Measurements from ENCODE around the gene BCAM.
"Not testable (repeated sequence)": the region's sequence is repeated elsewhere in the genome, so short reads cannot be mapped to it uniquely, and the experiment has no call there.

BCAM gene

GRCh38 chr19:44851427-44851826, 42.5 kb downstream of the BCAM start:
- DNase-seq: no peak

GRCh38 chr19:44855606-44856005, 46.7 kb downstream of the BCAM start:
- DNase-seq: no peak

GRCh38 chr19:44856421-44857083, 47.6 kb downstream of the BCAM start:
- DNase-seq: no peak

GRCh38 chr19:44857837-44858236, 48.9 kb downstream of the BCAM start:
- DNase-seq: no peak

GRCh38 chr19:44861576-44861975, 52.7 kb downstream of the BCAM start:
- not testable (repeated sequence) for DNase-seq

- no peak for DNase-seq
These were observed 55.1 kb downstream of the BCAM start for GRCh38 chr19:44863990-44864389.

- no peak for DNase-seq
These were observed 56.4 kb downstream of the BCAM start for GRCh38 chr19:44865196-44865767.

- DNase-seq: no peak
These were observed 57.8 kb downstream of the BCAM start for GRCh38 chr19:44866664-44867063.

GRCh38 chr19:44867578-44867977, 58.7 kb downstream of the BCAM start:
- no peak for DNase-seq

GRCh38 chr19:44869733-44870470, 61.0 kb downstream of the BCAM start:
- no peak for DNase-seq

Data from NCI-H2107 (cell line).